GM12801 (cell line): Measurements from ENCODE around the gene TTC28.

Source experiments
- CTCF ChIP-seq: IDR thresholded peaks from one replicate; pipeline ENCODE4 v1.5.1; 2011; ENCODE audit warnings: control low read depth; ENCODE audit not compliant: insufficient read length; ENCODE audit errors: extremely low read depth

TTC28 gene

GRCh38 chr22:28025866-28026575 is 653.6 kb downstream of the TTC28 start:
- TF ChIP-seq CTCF = no peak

DNA sequence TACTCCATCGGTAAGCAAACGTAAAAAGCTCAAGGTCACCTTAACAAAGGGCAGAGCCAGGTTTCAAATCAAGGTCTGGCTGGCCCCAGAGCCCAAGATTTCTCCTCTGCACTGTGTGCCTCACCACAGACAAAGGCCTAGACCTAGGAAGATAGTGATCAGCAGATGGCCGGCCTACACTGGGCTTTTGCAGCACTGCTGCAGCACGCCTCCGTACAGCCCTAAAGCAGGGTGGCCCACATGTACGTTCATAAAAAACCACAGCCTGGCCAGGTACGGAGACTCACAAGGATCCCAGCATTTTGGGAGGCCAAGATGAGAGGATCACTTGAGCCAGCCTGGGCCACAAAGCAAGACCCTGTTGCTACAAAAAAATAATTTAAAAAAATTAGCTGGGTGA is 654.3 kb downstream of the TTC28 start:
- no peak for TF ChIP-seq CTCF

GRCh38 chr22:28024422-28024888 is 655.2 kb downstream of the TTC28 start:
- no peak for TF ChIP-seq CTCF

DNA sequence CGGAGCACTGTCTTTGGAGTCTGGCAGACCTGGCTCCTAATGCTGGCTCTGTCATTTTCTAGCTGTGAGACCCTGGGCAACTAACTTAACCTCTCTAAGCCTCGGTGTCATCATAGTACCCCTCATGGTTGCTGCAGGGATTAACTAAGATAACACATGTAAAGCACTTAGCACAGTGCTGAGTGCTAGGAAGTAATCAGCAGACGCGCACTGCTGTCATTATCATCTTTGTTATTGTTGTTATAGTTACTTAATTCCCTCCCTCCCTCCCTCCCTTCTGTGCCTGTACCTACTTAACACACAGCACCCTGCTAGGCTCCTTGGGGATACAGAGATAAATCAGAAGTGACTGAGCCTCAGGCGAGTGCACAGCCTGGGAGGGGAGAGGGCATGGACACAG is 655.9 kb downstream of the TTC28 start:
- no peak for TF ChIP-seq CTCF

DNA sequence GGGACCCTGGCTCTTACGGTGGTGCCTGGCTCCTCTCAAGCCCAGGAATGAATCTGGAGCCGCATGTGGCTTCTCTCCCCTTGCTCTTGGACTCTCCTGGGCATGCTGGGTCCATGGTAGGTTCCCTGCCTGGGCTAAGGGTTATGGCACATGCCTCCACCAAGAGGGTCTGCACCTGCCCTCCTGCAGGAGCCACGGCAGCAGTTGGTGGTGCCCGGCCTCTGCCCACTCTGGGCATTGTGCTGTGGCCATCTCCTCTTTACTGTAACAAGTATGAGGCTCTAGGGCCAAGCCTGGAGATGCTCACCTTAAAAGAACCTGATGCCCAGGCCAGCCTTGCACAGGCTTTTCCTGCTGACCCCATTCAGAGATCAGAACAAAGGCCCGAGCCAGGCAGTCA is 656.6 kb downstream of the TTC28 start:
- TF ChIP-seq CTCF = no peak

DNA sequence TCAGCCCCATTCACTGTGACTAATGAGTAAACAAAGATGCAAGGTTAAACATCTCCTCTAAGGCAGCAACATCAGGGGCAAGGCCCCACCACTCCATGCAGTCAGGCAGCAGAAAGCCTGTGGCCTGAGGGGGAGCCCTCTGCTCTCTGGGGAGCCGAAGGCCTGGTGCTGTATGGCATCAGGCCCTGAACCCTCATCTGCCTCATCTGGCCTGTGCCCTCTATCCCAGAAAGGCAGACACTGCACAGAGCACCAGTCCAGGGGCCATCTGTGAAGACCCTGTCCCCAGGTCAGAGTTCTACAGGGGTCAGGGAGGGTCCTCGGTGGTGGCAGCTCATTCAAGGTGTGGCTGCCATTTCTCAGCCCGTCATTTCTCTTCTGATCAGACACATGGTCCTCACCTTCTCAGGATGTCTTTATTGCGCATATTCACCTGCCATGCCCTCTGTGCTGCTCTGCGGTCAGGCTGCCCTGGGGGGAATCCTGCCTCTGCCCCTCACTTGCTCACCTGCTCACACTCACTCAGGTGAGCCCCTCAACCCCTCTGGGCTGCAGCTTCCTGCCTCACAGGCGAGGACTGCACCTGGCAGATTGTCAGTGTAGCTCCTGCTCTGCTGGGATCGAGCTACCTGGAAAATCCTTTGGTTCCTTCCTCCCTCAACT is 657.5 kb downstream of the TTC28 start:
- TF ChIP-seq CTCF = no peak

- TF ChIP-seq CTCF = no peak
Measured at GRCh38 chr22:28021116-28021997, 658.3 kb downstream of the TTC28 start.
